Suppressor macrophage treated with lipopolysaccharide for 1 hour (primary cell): ENCODE data around the gene FARP2.
"Not testable (repeated sequence)": the region's sequence is repeated elsewhere in the genome, so short reads cannot be mapped to it uniquely, and the experiment has no call there.

Experiments used
- DNase-seq, 3 donors: peaks; one replicate each; pipeline ENCODE4 v3.0.0-alpha.2; 2020 to 2022

The FARP2 gene

GRCh38 chr2:241355983-241356870, at the start of gene FARP2:
TSS of gene FARP2 (plus strand) at chr2:241356285. CDS start at chr2:241373108, 16,823 bp downstream.
- peak; percentile 98 to 99 (median 99) for DNase-seq

- no peak for DNase-seq
Measured at GRCh38 chr2:241307055-241307454, 49.0 kb upstream of the FARP2 start.

- DNase-seq, result no peak
Measured at GRCh38 chr2:241308267-241308666, 47.8 kb upstream of the FARP2 start.

- no peak for DNase-seq
Measured at GRCh38 chr2:241308832-241309500, 47.1 kb upstream of the FARP2 start.

- DNase-seq, result peak; percentile 44 to 51 (median 48)
Measured at GRCh38 chr2:241309684-241310117, 46.4 kb upstream of the FARP2 start.

- no peak for DNase-seq
Measured at GRCh38 chr2:241310917-241311566, 45.0 kb upstream of the FARP2 start.

GRCh38 chr2:241312082-241312481, 44.0 kb upstream of the FARP2 start:
- peak; percentile 33 to 59 (median 56) for DNase-seq

GRCh38 chr2:241313543-241314095, 42.5 kb upstream of the FARP2 start:
- peak; percentile 54 to 72 (median 67) for DNase-seq

GRCh38 chr2:241314226-241315092, 41.6 kb upstream of the FARP2 start:
- peak; percentile 70 to 83 (median 81) for DNase-seq

- peak; percentile 100 for DNase-seq
Measured at GRCh38 chr2:241315093-241315878, 40.8 kb upstream of the FARP2 start, which contains the start of gene HDLBP. TSS of gene HDLBP (minus strand) at chr2:241315672. CDS start at chr2:241266869, 48,803 bp downstream.

GRCh38 chr2:241315879-241316631, 40.0 kb upstream of the FARP2 start, which contains the start of gene SEPTIN2:
TSS of gene SEPTIN2 (plus strand) at chr2:241315925. CDS start at chr2:241324233, 8,308 bp downstream.
- peak; percentile 76 to 90 (median 79) for DNase-seq

- no peak for DNase-seq
Measured at GRCh38 chr2:241316825-241317224, 39.3 kb upstream of the FARP2 start.

- peak; percentile 39 to 63 (median 59) for DNase-seq
Measured at GRCh38 chr2:241317391-241317790, 38.7 kb upstream of the FARP2 start.

GRCh38 chr2:241318830-241319229, 37.3 kb upstream of the FARP2 start:
- not testable (repeated sequence) for DNase-seq

- DNase-seq, result no peak
Measured at GRCh38 chr2:241320394-241320793, 35.7 kb upstream of the FARP2 start.

- DNase-seq, result no peak
Measured at GRCh38 chr2:241321033-241321432, 35.1 kb upstream of the FARP2 start.

GRCh38 chr2:241321886-241322285, 34.2 kb upstream of the FARP2 start:
- DNase-seq, result peak in 2 of 3 donors; percentile 20 to 28

GRCh38 chr2:241323778-241324177, 32.3 kb upstream of the FARP2 start:
- no peak for DNase-seq

- DNase-seq, result peak in 2 of 3 donors; percentile 67 to 69
Measured at GRCh38 chr2:241324775-241325174, 31.3 kb upstream of the FARP2 start.

GRCh38 chr2:241325257-241325656, 30.8 kb upstream of the FARP2 start:
- DNase-seq, result no peak
